MM.1S (cell line): ENCODE data around the gene ADD3.

ENCODE experiments used
- DNase-seq: peaks from one replicate; pipeline ENCODE4 v3.0.0-alpha.2; 2015
- H2AFZ ChIP-seq: fragments of 300-600 bp; sonication (generic); 2 replicates; pipeline ENCODE4 v1.6.0; 2016; ENCODE audit warnings: antibody characterized with exemption, low read length
- H3F3A ChIP-seq: fragments of 300-600 bp; sonication (generic); 2 replicates; pipeline ENCODE4 v1.6.1; 2016; ENCODE audit warnings: mild to moderate bottlenecking, antibody characterized with exemption, low read length, moderate library complexity, mixed read lengths; ENCODE audit not compliant: insufficient read depth
- H3K27ac ChIP-seq: fragments of 300-600 bp; sonication (generic); 2 replicates; pipeline ENCODE4 v1.5.1; 2016; ENCODE audit warnings: mild to moderate bottlenecking, low read length
- H3K27me3 ChIP-seq: fragments of 300-600 bp; sonication (generic); replicated peaks from 2 replicates; pipeline ENCODE4 v1.6.0; 2016; ENCODE audit warnings: low read length; ENCODE audit not compliant: insufficient read depth
- H3K36me3 ChIP-seq: fragments of 300-600 bp; sonication (generic); replicated peaks from 2 replicates; pipeline ENCODE4 v1.6.1; 2016; ENCODE audit warnings: mild to moderate bottlenecking, low read length, mixed read lengths; ENCODE audit not compliant: insufficient read depth
- H3K4me1 ChIP-seq: fragments of 300-600 bp; sonication (generic); 2 replicates; pipeline ENCODE4 v1.6.1; 2016; ENCODE audit warnings: low read length, mixed read lengths
- H3K4me2 ChIP-seq: fragments of 300-600 bp; sonication (generic); 2 replicates; pipeline ENCODE4 v1.6.0; 2016; ENCODE audit warnings: low read depth, low read length
- H3K4me3 ChIP-seq: fragments of 300-600 bp; sonication (generic); 2 replicates; pipeline ENCODE4 v1.5.1; 2016; ENCODE audit warnings: low read length, mixed read lengths
- H3K79me2 ChIP-seq: fragments of 300-600 bp; sonication (generic); 2 replicates; pipeline ENCODE4 v1.6.1; 2016; ENCODE audit warnings: mixed run types, low read length, mixed read lengths
- H3K9ac ChIP-seq: fragments of 300-600 bp; sonication (generic); 2 replicates; pipeline ENCODE4 v1.6.1; 2016; ENCODE audit warnings: low read length, mixed read lengths
- H3K9me2 ChIP-seq: fragments of 300-600 bp; sonication (generic); replicated peaks from 2 replicates; pipeline ENCODE4 v1.6.1; 2016; ENCODE audit warnings: mild to moderate bottlenecking, low read length, mixed read lengths; ENCODE audit not compliant: insufficient read depth
- H3K9me3 ChIP-seq: fragments of 300-600 bp; sonication (generic); replicated peaks from 2 replicates; pipeline ENCODE4 v1.6.1; 2016; ENCODE audit warnings: mild to moderate bottlenecking, low read length, mixed read lengths; ENCODE audit not compliant: insufficient read depth
- H4K20me1 ChIP-seq: fragments of 300-600 bp; sonication (generic); 2 replicates; pipeline ENCODE4 v1.6.1; 2016; ENCODE audit warnings: mild to moderate bottlenecking, low read length, moderate library complexity, mixed read lengths; ENCODE audit not compliant: insufficient read depth
- CTCF ChIP-seq: fragments of 300-600 bp; sonication (generic); IDR thresholded peaks from 2 replicates; pipeline ENCODE4 v1.5.1; 2016; ENCODE audit warnings: antibody characterized with exemption, low read length, mixed read lengths
- EZH2 ChIP-seq: fragments of 300-600 bp; sonication (generic); optimal IDR thresholded peaks from 2 replicates; pipeline ENCODE3; 2017; ENCODE audit warnings: low read depth, mild to moderate bottlenecking, antibody characterized with exemption, low read length, mixed read lengths
- EZH2phosphoT487 ChIP-seq: fragments of 300-600 bp; sonication (generic); IDR thresholded peaks from 2 replicates; pipeline ENCODE4 v1.6.1; 2018; ENCODE audit warnings: antibody characterized with exemption, low read length

The ADD3 gene

GRCh38 chr10:109971634-109972033 lies 36.1 kb upstream of the ADD3 start:
- Histone ChIP-seq H3K9ac (no peak overlapping the region), H3K9me2 (no peaks in the 10 kb centered on the region), H4K20me1 (no peaks in the 10 kb centered on the region), H3F3A (no peaks in the 10 kb centered on the region), H3K79me2 (no peaks in the 10 kb centered on the region), H3K4me1 (no peaks in the 10 kb centered on the region), H3K9me3 (no peaks in the 10 kb centered on the region), H3K27ac (no peak overlapping the region), H3K36me3 (no peaks in the 10 kb centered on the region), H3K4me2 (no peak overlapping the region), H3K27me3 (no peaks in the 10 kb centered on the region), H3K4me3 (no peak overlapping the region), H2AFZ (no peak overlapping the region)
- no peak for DNase-seq
- no peak for TF ChIP-seq EZH2
- no peak for TF ChIP-seq EZH2phosphoT487
- no peak for TF ChIP-seq CTCF

DNA sequence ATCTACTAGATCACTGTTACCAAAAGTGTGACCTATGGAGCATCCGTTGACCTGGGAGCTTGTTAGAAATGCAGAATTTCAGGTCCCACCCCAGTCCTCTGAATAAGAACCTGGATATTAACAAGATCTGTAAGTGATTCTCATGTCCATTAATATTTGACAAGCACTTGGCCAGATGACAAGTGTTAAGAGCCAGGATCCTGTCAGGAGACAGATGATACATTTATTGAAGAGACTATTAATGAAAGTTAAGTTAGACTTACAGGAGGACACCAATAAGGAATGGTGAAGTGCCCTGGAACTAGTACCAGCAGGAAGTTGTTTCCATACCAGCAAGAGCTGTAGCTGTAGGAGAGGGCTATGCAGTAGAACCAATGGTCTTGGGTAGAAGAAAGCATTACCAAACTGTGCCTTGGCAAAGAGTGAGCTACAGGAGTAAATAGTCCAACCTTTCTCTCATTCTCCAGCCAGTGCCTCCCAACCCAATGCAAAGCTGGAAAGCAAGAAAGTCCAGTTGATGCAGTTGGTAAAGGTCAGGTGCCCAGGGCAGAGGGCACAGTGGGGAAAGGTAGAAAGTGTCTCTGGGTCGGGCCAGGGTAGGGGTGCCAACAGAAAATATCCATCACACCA lies 35.3 kb upstream of the ADD3 start:
- H3K4me3 ChIP-seq = no peak overlapping the region

DNA sequence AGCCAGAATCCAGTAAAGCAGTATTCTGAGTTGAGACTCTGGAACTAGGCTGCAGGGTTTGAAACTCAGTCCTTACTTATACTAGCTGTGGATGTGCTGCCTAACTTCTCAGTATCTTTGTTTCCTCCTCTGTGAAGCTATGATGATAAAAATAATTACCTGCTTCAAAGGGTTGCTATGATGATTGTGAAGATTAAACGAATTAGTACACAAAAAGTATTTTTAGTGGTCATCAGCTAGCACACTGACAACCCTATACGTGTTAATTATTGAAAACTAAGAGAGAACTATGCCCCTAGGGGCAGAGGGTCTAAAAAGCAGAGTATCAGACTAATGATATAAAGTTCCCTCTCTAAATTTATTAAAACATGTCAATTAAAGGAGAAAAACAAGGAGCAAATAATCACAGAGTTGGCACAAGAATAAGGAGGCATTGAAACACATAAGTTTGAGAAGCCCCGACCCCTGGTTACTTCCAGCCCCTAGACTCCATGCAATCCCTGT lies 34.4 kb upstream of the ADD3 start:
- no peak overlapping the region for H3K4me3 ChIP-seq
- H2AFZ ChIP-seq = no peak overlapping the region
- H4K20me1 ChIP-seq = no peaks in the 10 kb centered on the region
- no peaks in the 10 kb centered on the region for H3K9me3 ChIP-seq
- no peak overlapping the region for H3K9ac ChIP-seq
- no peak overlapping the region for H3K4me2 ChIP-seq
- TF ChIP-seq EZH2 = no peak
- no peak for TF ChIP-seq EZH2phosphoT487
- no peaks in the 10 kb centered on the region for H3K4me1 ChIP-seq
- no peaks in the 10 kb centered on the region for H3K9me2 ChIP-seq
- no peak overlapping the region for H3K27ac ChIP-seq
- no peaks in the 10 kb centered on the region for H3K27me3 ChIP-seq
- no peaks in the 10 kb centered on the region for H3K79me2 ChIP-seq
- DNase-seq = no peak
- no peaks in the 10 kb centered on the region for H3F3A ChIP-seq
- no peaks in the 10 kb centered on the region for H3K36me3 ChIP-seq

More for the DNA sequence above, 35.3 kb upstream of the ADD3 start:
- H3K4me1 ChIP-seq = no peaks in the 10 kb centered on the region
- no peaks in the 10 kb centered on the region for H4K20me1 ChIP-seq
- H2AFZ ChIP-seq = no peak overlapping the region
- H3K9me2 ChIP-seq = no peaks in the 10 kb centered on the region
- no peaks in the 10 kb centered on the region for H3K79me2 ChIP-seq
- no peak for DNase-seq
- TF ChIP-seq CTCF (no peak), EZH2 (no peak), EZH2phosphoT487 (no peak)
- no peak overlapping the region for H3K27ac ChIP-seq
- no peaks in the 10 kb centered on the region for H3K27me3 ChIP-seq
- H3K4me2 ChIP-seq = no peak overlapping the region
- H3K9me3 ChIP-seq = no peaks in the 10 kb centered on the region
- no peak overlapping the region for H3K9ac ChIP-seq
- no peaks in the 10 kb centered on the region for H3F3A ChIP-seq
- H3K36me3 ChIP-seq = no peaks in the 10 kb centered on the region

DNA sequence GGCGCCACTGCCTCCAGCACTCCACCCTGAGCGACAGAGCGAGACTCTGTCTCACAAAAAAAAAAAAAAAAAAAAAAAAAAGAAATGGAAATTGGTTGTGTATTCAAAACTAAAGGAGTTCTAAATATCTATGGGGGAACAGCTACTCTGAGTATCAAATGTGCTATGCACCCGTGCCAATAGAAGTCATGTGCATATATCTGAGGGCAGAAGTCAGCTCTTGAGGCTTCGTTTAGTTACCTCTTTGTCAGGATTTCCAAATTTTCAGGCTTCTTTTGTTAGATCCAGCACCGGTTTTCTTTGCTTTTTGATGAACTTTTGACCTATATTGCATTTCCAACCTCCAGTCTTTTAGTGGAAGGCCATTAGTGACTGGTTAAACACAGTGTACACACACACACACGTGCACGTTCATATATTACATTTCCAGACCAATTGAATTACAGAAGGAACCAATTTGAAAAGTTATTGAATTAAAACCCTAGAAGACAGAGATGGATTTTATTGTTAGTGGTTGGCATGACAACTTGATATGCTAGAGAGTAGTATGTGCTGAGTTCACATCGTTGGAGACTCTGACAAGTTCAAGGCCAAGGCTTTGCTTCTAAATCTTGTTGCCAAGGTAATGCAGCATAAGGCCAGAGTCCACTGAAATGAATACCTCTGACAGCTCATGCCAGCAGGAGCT lies 33.1 kb upstream of the ADD3 start:
- Histone ChIP-seq H3K9me2 (no peaks in the 10 kb centered on the region), H3K9ac (no peak overlapping the region), H4K20me1 (no peaks in the 10 kb centered on the region), H3K9me3 (no peaks in the 10 kb centered on the region), H3K36me3 (no peaks in the 10 kb centered on the region), H3F3A (no peaks in the 10 kb centered on the region), H3K4me2 (no peak overlapping the region), H3K4me1 (no peaks in the 10 kb centered on the region), H3K27me3 (no peaks in the 10 kb centered on the region), H3K79me2 (no peaks in the 10 kb centered on the region), H3K4me3 (no peak overlapping the region), H3K27ac (no peak overlapping the region), H2AFZ (no peak overlapping the region)
- no peak for DNase-seq
- TF ChIP-seq EZH2 (no peak), EZH2phosphoT487 (no peak), CTCF (no peak)
